Fibroblast of mammary gland (primary cell): ENCODE results near the gene GSE1.

Experiments used
- DNase-seq: peaks from one replicate; pipeline ENCODE4 v3.0.0-alpha.2; 2010; ENCODE audit warnings: low read depth
- H3K4me3 ChIP-seq: 2 replicates; pipeline ENCODE4 v1.5.1; 2011; ENCODE audit warnings: low read depth, mild to moderate bottlenecking, low read length, moderate library complexity; ENCODE audit not compliant: control insufficient read depth
- CTCF ChIP-seq: conservative IDR thresholded peaks from 2 replicates; pipeline ENCODE4 v1.5.1; 2011; ENCODE audit warnings: low read depth, low read length, inconsistent platforms; ENCODE audit not compliant: control insufficient read depth, insufficient read depth

GSE1 gene

GRCh38 chr16:85698935-85699558, 85.9 kb downstream of the GSE1 start:
- no peak for DNase-seq
- no peak overlapping the region for H3K4me3 ChIP-seq
- no peak for TF ChIP-seq CTCF

- no peak overlapping the region for H3K4me3 ChIP-seq
- no peak for TF ChIP-seq CTCF
- DNase-seq, result peak; percentile 24
Observed at GRCh38 chr16:85699628-85700027, 86.5 kb downstream of the GSE1 start.

GRCh38 chr16:85704011-85704410, 90.9 kb downstream of the GSE1 start:
- no peak for TF ChIP-seq CTCF
- H3K4me3 ChIP-seq, result no peak overlapping the region
- no peak for DNase-seq

- DNase-seq, result no peak
- H3K4me3 ChIP-seq, result no peak overlapping the region
- no peak for TF ChIP-seq CTCF
Observed at GRCh38 chr16:85704900-85705846, 92.1 kb downstream of the GSE1 start.

DNA sequence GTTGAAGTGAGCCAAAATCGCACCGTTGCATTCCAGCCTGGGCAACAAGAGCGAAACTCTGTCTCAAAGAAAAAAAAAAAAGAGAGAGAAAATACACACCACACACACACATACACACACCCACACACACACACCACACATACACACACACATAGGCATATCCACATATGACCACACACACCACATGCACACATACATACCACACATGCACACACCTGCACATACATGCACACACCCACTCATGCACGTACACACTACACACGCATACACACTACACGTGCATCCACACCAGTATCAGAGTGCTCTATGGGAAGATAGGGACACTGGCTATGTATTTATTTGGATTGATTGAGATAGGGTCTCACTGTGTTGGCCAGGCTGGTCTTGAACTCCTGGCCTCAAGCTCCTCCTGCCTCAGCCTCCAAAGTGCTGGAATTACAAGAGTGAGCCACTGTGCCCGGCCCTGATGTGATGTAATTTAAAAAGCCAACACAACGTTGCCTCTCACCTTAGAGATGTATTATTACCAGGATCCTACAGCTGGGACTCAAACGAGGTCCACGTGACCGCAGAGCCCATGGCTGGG, 93.4 kb downstream of the GSE1 start:
- H3K4me3 ChIP-seq, result no peak overlapping the region
- TF ChIP-seq CTCF, result no peak
- no peak for DNase-seq

- DNase-seq, result no peak
- TF ChIP-seq CTCF, result no peak
- H3K4me3 ChIP-seq, result no peak overlapping the region
Observed at GRCh38 chr16:85707528-85708095, 94.5 kb downstream of the GSE1 start.
